Endothelial cell of umbilical vein (primary cell): ENCODE data around the gene DSG2. TPM values are rescaled to one million over a fixed set of nuclear protein-coding genes. Genes with fewer than 3 reads are reported as not detected.

Source experiments
- BruUV-seq: library from RNA; stranded (reverse); fragments of 400-500 nt; replicated peaks from 2 replicates; lab custom pipeline; 2021; lab: Mats Ljungman, UMichigan
- CTCF ChIA-PET: fragments of 300-600, 350-600 bp; sonication (Branson Sonifier 250); formaldehyde crosslinking; loops from one replicate; lab custom pipeline; 2021; ENCODE audit warnings: antibody characterized with exemption, inconsistent platforms; lab: Charles Lee
- POLR2A ChIA-PET: fragments of 300-600, 350-600 bp; sonication (Branson Sonifier 250); formaldehyde crosslinking; loops from one replicate; lab custom pipeline; 2021; ENCODE audit warnings: antibody characterized with exemption, inconsistent platforms; lab: Charles Lee
- DNase-seq: peaks from one replicate; pipeline ENCODE4 v3.0.0-alpha.2; 2011; ENCODE audit warnings: low read depth, low spot score
- FAIRE-seq: peaks from 2 replicates; lab custom pipeline; 2011; peaks lifted over from hg19 to GRCh38; lab: Jason Lieb, UNC
- H2AFZ ChIP-seq: 2 replicates; pipeline ENCODE4 v1.6.0; 2012; ENCODE audit warnings: low read depth, low read length, control low read depth, inconsistent platforms
- H3K27ac ChIP-seq: 2 replicates; pipeline ENCODE4 v1.5.1; 2011; ENCODE audit warnings: low read depth, mild to moderate bottlenecking, control low read depth, low read length, moderate library complexity; ENCODE audit not compliant: insufficient read depth
- H3K27me3 ChIP-seq, 2 experiments: 2 replicates each; pipeline versions ENCODE4 v1.6.0 to v1.6.1; 2011; ENCODE audit warnings: low read length in 2 of 2, mixed read lengths in 1 of 2; ENCODE audit not compliant: control insufficient read depth in 2 of 2, insufficient read depth in 2 of 2
- H3K36me3 ChIP-seq, 2 experiments: 2 replicates in 1 of 2; 3 replicates in 1 of 2; pipeline ENCODE4 v1.5.1; 2011; ENCODE audit warnings: low read length in 2 of 2, mild to moderate bottlenecking in 1 of 2, moderate library complexity in 1 of 2; ENCODE audit not compliant: control insufficient read depth in 2 of 2, insufficient read depth in 2 of 2; ENCODE audit errors: extremely low read depth in 1 of 2
- H3K4me1 ChIP-seq: 3 replicates; pipeline ENCODE4 v1.5.1; 2011; ENCODE audit warnings: mild to moderate bottlenecking, low read length; ENCODE audit not compliant: control insufficient read depth, insufficient read depth; ENCODE audit errors: extremely low read depth
- H3K4me2 ChIP-seq: 2 replicates; pipeline ENCODE4 v1.6.1; 2011; ENCODE audit warnings: low read length, control low read depth, mixed read lengths; ENCODE audit not compliant: insufficient read depth
- H3K4me3 ChIP-seq, 3 experiments: fragments of 200-600 bp in 1 of 3; sonication (generic), shearing (Covaris generic) in 1 of 3; replicated peaks in 1 of 3; 2 replicates each; pipeline ENCODE4 v1.5.1; 2011 to 2016; ENCODE audit warnings: control low read depth in 3 of 3, low read length in 3 of 3, mild to moderate bottlenecking in 2 of 3, inconsistent platforms in 1 of 3, low read depth in 1 of 3, moderate library complexity in 1 of 3; ENCODE audit not compliant: insufficient read depth in 1 of 3
- H3K79me2 ChIP-seq: 2 replicates; pipeline ENCODE4 v1.6.0; 2012; ENCODE audit warnings: low read length, inconsistent platforms; ENCODE audit not compliant: control insufficient read depth, insufficient read depth
- H3K9ac ChIP-seq: replicated peaks from 2 replicates; pipeline ENCODE3; 2011; ENCODE audit warnings: low read length, control low read depth; ENCODE audit not compliant: insufficient read depth; ENCODE audit errors: extremely low read depth
- H3K9me1 ChIP-seq: replicated peaks from 3 replicates; pipeline ENCODE4 v1.6.0; 2011; ENCODE audit warnings: mild to moderate bottlenecking, low read length; ENCODE audit not compliant: control insufficient read depth, insufficient read depth; ENCODE audit errors: extremely low read depth
- H3K9me3 ChIP-seq: replicated peaks from 2 replicates; pipeline ENCODE4 v1.5.1; 2012; ENCODE audit warnings: low read length, inconsistent platforms; ENCODE audit not compliant: control insufficient read depth, insufficient read depth
- H4K20me1 ChIP-seq: replicated peaks from 2 replicates; pipeline ENCODE3; 2011; ENCODE audit warnings: mild to moderate bottlenecking, low read length; ENCODE audit not compliant: control insufficient read depth, insufficient read depth; ENCODE audit errors: extremely low read depth
- EZH2 ChIP-seq: IDR thresholded peaks from 2 replicates; pipeline ENCODE4 v1.6.1; 2012; ENCODE audit warnings: borderline replicate concordance, low read depth, mild to moderate bottlenecking, moderate library complexity, low read length, inconsistent platforms; ENCODE audit not compliant: severe bottlenecking
- FOS ChIP-seq: IDR thresholded peaks from 2 replicates; pipeline ENCODE4 v1.6.1; 2011; ENCODE audit warnings: mild to moderate bottlenecking, low read length, moderate library complexity, borderline replicate concordance; ENCODE audit not compliant: insufficient read depth
- GATA2 ChIP-seq: IDR thresholded peaks from 2 replicates; pipeline ENCODE4 v1.7.0; 2011; ENCODE audit warnings: low read depth, mild to moderate bottlenecking, moderate library complexity, mixed read lengths, low read length; ENCODE audit not compliant: insufficient read length, insufficient read depth
- JUN ChIP-seq: IDR thresholded peaks from 2 replicates; pipeline ENCODE4 v1.6.1; 2011; ENCODE audit warnings: borderline replicate concordance, low read depth; ENCODE audit not compliant: insufficient read length, insufficient read depth
- MYC ChIP-seq: IDR thresholded peaks from one replicate; pipeline ENCODE4 v1.6.1; 2011; ENCODE audit warnings: mild to moderate bottlenecking, low read depth, low read length
- POLR2A ChIP-seq: IDR thresholded peaks from 2 replicates; pipeline ENCODE4 v1.6.1; 2012; ENCODE audit warnings: low read depth, mild to moderate bottlenecking, control low read depth, low read length
- POLR2AphosphoS5 ChIP-seq: IDR thresholded peaks from 2 replicates; pipeline ENCODE4 v1.6.1; 2012; ENCODE audit warnings: low read depth, mild to moderate bottlenecking, control low read depth, low read length, moderate library complexity; ENCODE audit not compliant: insufficient read depth
- dilution Hi-C: fragments of 300-500 bp; cut with MboI; formaldehyde crosslinking; loops from one replicate; pipeline ENCODE4 v1.15.0; 2019; ENCODE audit warnings: low sequenced_read_pairs; ENCODE audit not compliant: extremely low pct_ligation_motif_present
- intact Hi-C: fragments of 100-400 bp; cut with micrococcal nuclease; formaldehyde crosslinking; loops from one replicate; pipeline ENCODE4 v1.10.0; 2022
- polyA plus RNA-seq, 4 experiments: library from polyadenylated mRNA; depleted of rRNA in 3 of 4; stranded (reverse) in 3 of 4; unstranded in 1 of 4; fragments of >200 nt; gene quantifications; 2 replicates each; pipeline versions ENCODE4 v1.2.1 to v1.2.3, GENCODE V29; 2011 to 2012; ENCODE audit warnings: missing spikeins in 1 of 4
- total RNA-seq: library from RNA; stranded (reverse); gene quantifications from 2 replicates; pipeline ENCODE4 v1.2.3, GENCODE V29; 2021
- TF ChIP-seq, protein P1 (sequence below): IDR thresholded peaks from 2 replicates; pipeline ENCODE4 v1.6.1; 2011; ENCODE audit not compliant: insufficient read depth, insufficient read length
- TF ChIP-seq, protein P2 (sequence below), 2 donors: IDR thresholded peaks; 1 replicate in 1 of 2; 2 replicates in 1 of 2; pipeline ENCODE4 v1.5.1; 2011; ENCODE audit warnings: low read length in 2 of 2, mild to moderate bottlenecking in 2 of 2, moderate library complexity in 2 of 2, control low read depth in 1 of 2, inconsistent platforms in 1 of 2, low read depth in 1 of 2; ENCODE audit not compliant: insufficient read depth in 1 of 2; ENCODE audit errors: extremely low read depth in 1 of 2

Gene DSG2
- total and polyA plus RNA-seq, 2 donors (not counting 3 experiments of a cell fraction or from before 2014, with no cell fraction given), result 0.04 TPM

DNA sequence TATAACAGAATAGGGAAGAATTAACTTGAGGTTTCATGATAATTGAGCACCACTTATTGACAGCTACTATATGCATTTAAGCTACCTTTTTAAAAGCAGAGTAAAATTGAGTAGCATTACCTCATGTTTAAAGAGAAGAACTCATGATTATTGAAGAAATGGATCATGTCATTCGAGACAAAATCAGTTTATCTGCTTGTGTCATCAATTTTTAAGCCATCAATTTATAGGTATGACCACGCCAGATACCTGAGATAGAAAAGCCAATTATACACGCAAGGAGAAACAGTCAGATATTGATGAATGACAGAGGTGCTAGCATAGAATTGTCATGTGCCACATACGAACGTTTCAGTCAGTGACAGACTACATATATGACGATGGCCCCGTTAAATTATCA is 28.4 kb downstream of the DSG2 start:
- dilution Hi-C loops (no loop called here), intact Hi-C loops (no loop called here)
- no peaks in the 10 kb centered on the region for H3K36me3 ChIP-seq
- no peak overlapping the region for H2AFZ ChIP-seq
- no peaks in the 10 kb centered on the region for H4K20me1 ChIP-seq
- DNase-seq (no peak), FAIRE-seq (no peak)
- no peak overlapping the region for H3K9ac ChIP-seq
- H3K27ac ChIP-seq, result no peak overlapping the region
- POLR2A ChIA-PET, result no interaction called here
- no peaks in the 10 kb centered on the region for H3K4me1 ChIP-seq
- H3K4me2 ChIP-seq, result no peak overlapping the region
- H3K9me3 ChIP-seq, result no peaks in the 10 kb centered on the region
- H3K27me3 ChIP-seq, result no peaks in the 10 kb centered on the region
- H3K9me1 ChIP-seq, result no peaks in the 10 kb centered on the region
- BruUV-seq, result no TSS peak
- TF ChIP-seq, protein P1, sequence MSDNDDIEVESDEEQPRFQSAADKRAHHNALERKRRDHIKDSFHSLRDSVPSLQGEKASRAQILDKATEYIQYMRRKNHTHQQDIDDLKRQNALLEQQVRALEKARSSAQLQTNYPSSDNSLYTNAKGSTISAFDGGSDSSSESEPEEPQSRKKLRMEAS, result no peak
- TF ChIP-seq POLR2AphosphoS5, result no peak
- TF ChIP-seq MYC, result no peak
- TF ChIP-seq, protein P2, sequence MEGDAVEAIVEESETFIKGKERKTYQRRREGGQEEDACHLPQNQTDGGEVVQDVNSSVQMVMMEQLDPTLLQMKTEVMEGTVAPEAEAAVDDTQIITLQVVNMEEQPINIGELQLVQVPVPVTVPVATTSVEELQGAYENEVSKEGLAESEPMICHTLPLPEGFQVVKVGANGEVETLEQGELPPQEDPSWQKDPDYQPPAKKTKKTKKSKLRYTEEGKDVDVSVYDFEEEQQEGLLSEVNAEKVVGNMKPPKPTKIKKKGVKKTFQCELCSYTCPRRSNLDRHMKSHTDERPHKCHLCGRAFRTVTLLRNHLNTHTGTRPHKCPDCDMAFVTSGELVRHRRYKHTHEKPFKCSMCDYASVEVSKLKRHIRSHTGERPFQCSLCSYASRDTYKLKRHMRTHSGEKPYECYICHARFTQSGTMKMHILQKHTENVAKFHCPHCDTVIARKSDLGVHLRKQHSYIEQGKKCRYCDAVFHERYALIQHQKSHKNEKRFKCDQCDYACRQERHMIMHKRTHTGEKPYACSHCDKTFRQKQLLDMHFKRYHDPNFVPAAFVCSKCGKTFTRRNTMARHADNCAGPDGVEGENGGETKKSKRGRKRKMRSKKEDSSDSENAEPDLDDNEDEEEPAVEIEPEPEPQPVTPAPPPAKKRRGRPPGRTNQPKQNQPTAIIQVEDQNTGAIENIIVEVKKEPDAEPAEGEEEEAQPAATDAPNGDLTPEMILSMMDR (IDR thresholded peaks at IDR 0.05; ENCODE audit: extremely low read depth in 1 of 2, insufficient read depth in 1 of 2, low read depth in 1 of 2, low read length in 2 of 2), result no peak
- TF ChIP-seq JUN, result no peak
- no peak for TF ChIP-seq GATA2
- no peak for TF ChIP-seq EZH2
- no peak for TF ChIP-seq POLR2A
- no peak for TF ChIP-seq FOS
- H3K79me2 ChIP-seq, result no peaks in the 10 kb centered on the region
- CTCF ChIA-PET, result interaction anchor here (1.3 kb wide), 1 partner anchor 14 kb away, joined by 3 read pairs; no protein-coding TSS in a partner anchor
- H3K4me3 ChIP-seq, result no peak overlapping the region
